ENCODE data around the gene ARL14EP.

Gene ARL14EP

GRCh38 chr11:30326906-30327305, 4.0 kb downstream of the ARL14EP start:
- H3K79me2 ChIP-seq (ENCODE audit: insufficient read depth, low read length): peaks cover 89% of the 10 kb centered on the region

DNA sequence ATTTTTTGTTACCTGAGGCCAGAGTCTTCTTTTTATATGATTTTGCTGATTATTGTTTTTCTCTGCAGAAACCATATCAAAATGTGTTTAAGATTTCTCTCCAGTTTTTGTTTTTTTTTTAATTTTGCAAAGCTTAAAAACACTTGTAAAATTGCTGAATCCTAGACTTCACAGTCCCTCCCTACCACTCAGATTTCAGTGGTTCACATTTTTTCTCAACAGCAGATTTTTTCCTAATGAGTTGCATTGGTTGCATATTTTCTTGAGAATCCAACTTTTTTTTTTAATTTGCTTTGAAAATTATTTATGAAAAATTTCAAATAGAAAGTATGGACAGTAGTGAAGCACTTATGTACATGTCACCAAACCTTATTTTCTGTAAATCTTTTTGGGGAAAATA, 5.8 kb downstream of the ARL14EP start:
- H3F3A ChIP-seq (ENCODE audit: insufficient read depth): peaks cover 9% of the 10 kb centered on the region; the same call in 1 of the 2 replicates
- no peak for TF ChIP-seq EZH2phosphoT487 (conservative IDR thresholded peaks at IDR 0.05; ENCODE audit: low read length)
- TF ChIP-seq, protein P1, sequence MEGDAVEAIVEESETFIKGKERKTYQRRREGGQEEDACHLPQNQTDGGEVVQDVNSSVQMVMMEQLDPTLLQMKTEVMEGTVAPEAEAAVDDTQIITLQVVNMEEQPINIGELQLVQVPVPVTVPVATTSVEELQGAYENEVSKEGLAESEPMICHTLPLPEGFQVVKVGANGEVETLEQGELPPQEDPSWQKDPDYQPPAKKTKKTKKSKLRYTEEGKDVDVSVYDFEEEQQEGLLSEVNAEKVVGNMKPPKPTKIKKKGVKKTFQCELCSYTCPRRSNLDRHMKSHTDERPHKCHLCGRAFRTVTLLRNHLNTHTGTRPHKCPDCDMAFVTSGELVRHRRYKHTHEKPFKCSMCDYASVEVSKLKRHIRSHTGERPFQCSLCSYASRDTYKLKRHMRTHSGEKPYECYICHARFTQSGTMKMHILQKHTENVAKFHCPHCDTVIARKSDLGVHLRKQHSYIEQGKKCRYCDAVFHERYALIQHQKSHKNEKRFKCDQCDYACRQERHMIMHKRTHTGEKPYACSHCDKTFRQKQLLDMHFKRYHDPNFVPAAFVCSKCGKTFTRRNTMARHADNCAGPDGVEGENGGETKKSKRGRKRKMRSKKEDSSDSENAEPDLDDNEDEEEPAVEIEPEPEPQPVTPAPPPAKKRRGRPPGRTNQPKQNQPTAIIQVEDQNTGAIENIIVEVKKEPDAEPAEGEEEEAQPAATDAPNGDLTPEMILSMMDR (IDR thresholded peaks at IDR 0.05; ENCODE audit: insufficient read depth, low read length, poor library complexity, severe bottlenecking): no peak
- peak overlapping the region; percentile 32 for H3K4me2 ChIP-seq (ENCODE audit: low read depth, low read length, poor library complexity, severe bottlenecking)
- no peaks in the 10 kb centered on the region for H3K9me3 ChIP-seq (ENCODE audit: insufficient read depth, low read length)
- H3K27ac ChIP-seq (ENCODE audit: low read depth, low read length): peak overlapping the region; percentile 15; the same call in 1 of the 2 replicates
- H3K36me3 ChIP-seq (ENCODE audit: low read length): peaks cover 45% of the 10 kb centered on the region; the same call in 1 of the 2 replicates
- no peak overlapping the region for H3K4me3 ChIP-seq (ENCODE audit: insufficient read depth, low read length, poor library complexity, severe bottlenecking)
- H2AFZ ChIP-seq (ENCODE audit: low read depth, low read length, severe bottlenecking): no peak overlapping the region
- peaks cover 17% of the 10 kb centered on the region for H4K20me1 ChIP-seq (ENCODE audit: low read depth, low read length)
- H3K27me3 ChIP-seq (ENCODE audit: low read length): no peaks in the 10 kb centered on the region
- H3K9me2 ChIP-seq (replicated peaks; ENCODE audit: insufficient read depth, low read length): no peaks in the 10 kb centered on the region
- H3K79me2 ChIP-seq (ENCODE audit: insufficient read depth, low read length): peaks cover 87% of the 10 kb centered on the region
- no peak overlapping the region for H3K9ac ChIP-seq (ENCODE audit: low read length)

More at GRCh38 chr11:30326906-30327305, 4.0 kb downstream of the ARL14EP start:
- TF ChIP-seq EZH2phosphoT487 (conservative IDR thresholded peaks at IDR 0.05; ENCODE audit: low read length): no peak
- TF ChIP-seq, protein P1 (IDR thresholded peaks at IDR 0.05; ENCODE audit: insufficient read depth, low read length, poor library complexity, severe bottlenecking): no peak
- no peak overlapping the region for H2AFZ ChIP-seq (ENCODE audit: low read depth, low read length, severe bottlenecking)
- no peaks in the 10 kb centered on the region for H3K27me3 ChIP-seq (ENCODE audit: low read length)
- H3F3A ChIP-seq (ENCODE audit: insufficient read depth): peaks cover 9% of the 10 kb centered on the region; the same call in 1 of the 2 replicates
- no peak overlapping the region for H3K9ac ChIP-seq (ENCODE audit: low read length)
- H3K9me2 ChIP-seq (replicated peaks; ENCODE audit: insufficient read depth, low read length): no peaks in the 10 kb centered on the region
- no peaks in the 10 kb centered on the region for H3K9me3 ChIP-seq (ENCODE audit: insufficient read depth, low read length)
- no peak overlapping the region for H3K4me3 ChIP-seq (ENCODE audit: insufficient read depth, low read length, poor library complexity, severe bottlenecking)
- H3K36me3 ChIP-seq (ENCODE audit: low read length): peaks cover 31% of the 10 kb centered on the region; the same call in 1 of the 2 replicates
- peaks cover 13% of the 10 kb centered on the region for H4K20me1 ChIP-seq (ENCODE audit: low read depth, low read length)
- peak overlapping the region; percentile 100 for H3K4me2 ChIP-seq (ENCODE audit: low read depth, low read length, poor library complexity, severe bottlenecking)
- H3K27ac ChIP-seq (ENCODE audit: low read depth, low read length): no peak overlapping the region

GRCh38 chr11:30329150-30329940, 6.4 kb downstream of the ARL14EP start:
- H3K4me2 ChIP-seq (ENCODE audit: low read depth, low read length, poor library complexity, severe bottlenecking): peak overlapping the region; percentile 32
- peak overlapping the region; percentile 24; the same call in 1 of the 2 replicates for H3K27ac ChIP-seq (ENCODE audit: low read depth, low read length)
- peaks cover 80% of the 10 kb centered on the region for H3K79me2 ChIP-seq (ENCODE audit: insufficient read depth, low read length)
- H4K20me1 ChIP-seq (ENCODE audit: low read depth, low read length): peaks cover 17% of the 10 kb centered on the region
- peaks cover 9% of the 10 kb centered on the region; the same call in 1 of the 2 replicates for H3F3A ChIP-seq (ENCODE audit: insufficient read depth)
- TF ChIP-seq, protein P1 (IDR thresholded peaks at IDR 0.05; ENCODE audit: insufficient read depth, low read length, poor library complexity, severe bottlenecking): no peak
- no peak for TF ChIP-seq EZH2phosphoT487 (conservative IDR thresholded peaks at IDR 0.05; ENCODE audit: low read length)
- H3K27me3 ChIP-seq (ENCODE audit: low read length): no peaks in the 10 kb centered on the region
- no peaks in the 10 kb centered on the region for H3K9me3 ChIP-seq (ENCODE audit: insufficient read depth, low read length)
- H3K4me3 ChIP-seq (ENCODE audit: insufficient read depth, low read length, poor library complexity, severe bottlenecking): no peak overlapping the region
- no peak overlapping the region for H2AFZ ChIP-seq (ENCODE audit: low read depth, low read length, severe bottlenecking)
- H3K36me3 ChIP-seq (ENCODE audit: low read length): peaks cover 46% of the 10 kb centered on the region; the same call in 1 of the 2 replicates
- H3K9ac ChIP-seq (ENCODE audit: low read length): no peak overlapping the region
- H3K9me2 ChIP-seq (replicated peaks; ENCODE audit: insufficient read depth, low read length): no peaks in the 10 kb centered on the region

Measured in SU-DHL-6 (cell line).